GM18508 (cell line): ENCODE data around the gene TBXAS1.

ENCODE experiments used
- ATAC-seq: cut with Tn5 transposase; IDR thresholded peaks from one replicate; pipeline ENCODE4 v1.9.1; 2021; ENCODE audit warnings: moderate number of reproducible peaks; ENCODE audit not compliant: insufficient read depth, unreplicated experiment

TBXAS1 gene

GRCh38 chr7:140034421-140034820 lies 205.4 kb downstream of the TBXAS1 start:
- ATAC-seq, result no peak

GRCh38 chr7:140035400-140036223 lies 206.5 kb downstream of the TBXAS1 start:
- ATAC-seq, result no peak

- ATAC-seq, result no peak
Measured at GRCh38 chr7:140036224-140036962, 207.3 kb downstream of the TBXAS1 start.

- no peak for ATAC-seq
Measured at GRCh38 chr7:140039066-140039465, 210.0 kb downstream of the TBXAS1 start.

- no peak for ATAC-seq
Measured at GRCh38 chr7:140039896-140040295, 210.8 kb downstream of the TBXAS1 start.

GRCh38 chr7:140041659-140042385 lies 212.8 kb downstream of the TBXAS1 start:
- ATAC-seq, result no peak

GRCh38 chr7:140042386-140042670 lies 213.3 kb downstream of the TBXAS1 start:
- ATAC-seq, result no peak

- ATAC-seq, result no peak
Measured at GRCh38 chr7:140044251-140044650, 215.2 kb downstream of the TBXAS1 start.

- no peak for ATAC-seq
Measured at GRCh38 chr7:140045697-140046096, 216.6 kb downstream of the TBXAS1 start.

- no peak for ATAC-seq
Measured at GRCh38 chr7:140047197-140047596, 218.1 kb downstream of the TBXAS1 start.

GRCh38 chr7:140048138-140048537 lies 219.1 kb downstream of the TBXAS1 start:
- no peak for ATAC-seq

GRCh38 chr7:140048989-140049338 lies 219.9 kb downstream of the TBXAS1 start:
- no peak for ATAC-seq

GRCh38 chr7:140049339-140050024 lies 220.4 kb downstream of the TBXAS1 start:
- no peak for ATAC-seq

- no peak for ATAC-seq
Measured at GRCh38 chr7:140050100-140050499, 221.0 kb downstream of the TBXAS1 start.

- ATAC-seq, result no peak
Measured at GRCh38 chr7:140051820-140052219, 222.8 kb downstream of the TBXAS1 start.

- ATAC-seq, result no peak
Measured at GRCh38 chr7:140053812-140054539, 224.9 kb downstream of the TBXAS1 start.

- no peak for ATAC-seq
Measured at GRCh38 chr7:140054751-140055150, 225.7 kb downstream of the TBXAS1 start.

- ATAC-seq, result no peak
Measured at GRCh38 chr7:140055833-140056232, 226.8 kb downstream of the TBXAS1 start.

GRCh38 chr7:140056431-140057142 lies 227.5 kb downstream of the TBXAS1 start:
- no peak for ATAC-seq
